Heart left ventricle (tissue), 13 donors: Measurements from ENCODE around the gene MRPL38.

Experiments
- CTCF ChIP-seq, 12 donors: fragments of 200-600 bp; sonication (generic) in 4 of 12; IDR thresholded peaks; one replicate each; pipeline versions ENCODE4 v1.5.0 to v1.8.0; 2018 to 2022; ENCODE audit warnings: antibody characterized with exemption in 12 of 12, mild to moderate bottlenecking in 5 of 12
- POLR2A ChIP-seq, 2 donors: fragments of 450-650 bp; IDR thresholded peaks; one replicate each; pipeline ENCODE4 v1.6.1; 2017; ENCODE audit warnings: antibody characterized with exemption in 2 of 2, mild to moderate bottlenecking in 2 of 2, moderate library complexity in 2 of 2
- donor health status: ischemic (EF 13 %, LVEDD 7.1; RV severe dilation, severe dysfunction).
- donor health status: DM: no; HTN: yes; CAD: no.
- donor health status: DM: no; HTN: no; CAD: no.
- donor health status: ischemic (EF 25% LVEDD 6.9; RV normal size, moderate dysfunction).
- donor health status: ischemic (EF 25% LVEDD 5.7; RV mildly dilated, moderate dysfunction).
- donor health status: ischemic (EF 35%, LVEDD 5.7; RV mildly dilated, moderate dysfunction).
- donor health status: nonischemic (EF 11% LVEDD 7.7; RV severe dilation, severe dysfunction).
- donor health status: DM: yes; HTN: yes; CAD: no.
- donor health status: PGD.
- donor health status: ischemic (EF 29% LVEDD 5.4; RV normal size, mild dysfunction).
- donor health status: nonischemic (EF 23%, LVEDD 6.1; RV moderate dilation, normal function).

- TF ChIP-seq POLR2A (IDR thresholded peaks at IDR 0.05) (no peak), CTCF (IDR thresholded peaks at IDR 0.05) (no peak)
These were observed 1.6 kb upstream of the MRPL38 start for GRCh38 chr17:75906143-75906884.
